K562 (cell line): ENCODE data around the gene HSPA14. TPM values are rescaled to one million over a fixed set of nuclear protein-coding genes. Genes with fewer than 3 reads are reported as not detected.

ENCODE experiments used
- ATAC-seq: fragments of 200-7000 bp; cut with Tn5 transposase; 3 replicates; pipeline ENCODE4 v1.9.1; 2020; ENCODE audit warnings: moderate library complexity
- BruUV-seq: library from RNA; stranded (reverse); fragments of 400-500 nt; replicated peaks from 2 replicates; lab custom pipeline; 2021; lab: Mats Ljungman, UMichigan
- CTCF ChIA-PET: fragments of 300-600 bp; formaldehyde crosslinking; extraction: SDS; loops from one replicate; lab custom pipeline; 2021; ENCODE audit warnings: low intra/inter-chr PET ratio; lab: Yijun Ruan, JAX
- POLR2A ChIA-PET: fragments of 300-600, 350-650 bp; sonication (Branson Sonifier 250); formaldehyde crosslinking; extraction: SDS; loops from one replicate; lab custom pipeline; 2021; ENCODE audit warnings: antibody characterized with exemption, inconsistent platforms; lab: Yijun Ruan, JAX
- DNase-seq, 4 experiments: peaks; one replicate each; pipeline versions ENCODE4 v3.0.0 to v3.0.0-alpha.2; 2011 to 2018; ENCODE audit warnings: low spot score in 3 of 4, mixed read lengths in 3 of 4; ENCODE audit errors: extremely low read depth in 1 of 4
- FAIRE-seq: peaks from 2 replicates; lab custom pipeline; 2011; peaks lifted over from hg19 to GRCh38; lab: Jason Lieb, UNC
- H2AFZ ChIP-seq: 2 replicates; pipeline ENCODE4 v1.6.0; 2011; ENCODE audit warnings: low read depth, low read length, control low read depth, inconsistent platforms
- H3K27ac ChIP-seq: fragments of 200-600 bp; 3 replicates; pipeline ENCODE4 v1.8.0; 2011; ENCODE audit warnings: low read depth, mild to moderate bottlenecking, control low read depth, inconsistent platforms, low read length, moderate library complexity, mixed read lengths; ENCODE audit errors: extremely low read depth
- H3K27me3 ChIP-seq, 2 experiments: fragments of 300-600 bp in 1 of 2; 2 replicates in 1 of 2; 3 replicates in 1 of 2; pipeline versions ENCODE4 v1.6.0 to v1.8.0; 2011; ENCODE audit warnings: inconsistent platforms in 2 of 2, low read length in 2 of 2, mild to moderate bottlenecking in 1 of 2, mixed read lengths in 1 of 2, moderate library complexity in 1 of 2; ENCODE audit not compliant: control insufficient read depth in 2 of 2, insufficient read depth in 2 of 2
- H3K36me3 ChIP-seq: fragments of 300-600 bp; 3 replicates; pipeline ENCODE4 v1.8.0; 2011; ENCODE audit warnings: mild to moderate bottlenecking, low read length, inconsistent platforms; ENCODE audit not compliant: control insufficient read depth, insufficient read depth
- H3K4me1 ChIP-seq, 2 experiments: fragments of 200-600 bp in 1 of 2; replicated peaks in 1 of 2; 2 replicates in 1 of 2; 3 replicates in 1 of 2; pipeline versions ENCODE4 v1.5.1 to v1.8.0; 2011; ENCODE audit warnings: inconsistent platforms in 2 of 2, low read length in 2 of 2, mild to moderate bottlenecking in 1 of 2, mixed read lengths in 1 of 2, moderate library complexity in 1 of 2; ENCODE audit not compliant: control insufficient read depth in 2 of 2, insufficient read depth in 2 of 2
- H3K4me2 ChIP-seq: 2 replicates; pipeline ENCODE4 v1.6.1; 2011; ENCODE audit warnings: low read length, control low read depth, inconsistent platforms, mixed read lengths; ENCODE audit not compliant: insufficient read depth
- H3K4me3 ChIP-seq: fragments of 200-600 bp; sonication (generic), shearing (Covaris generic); 2 replicates; pipeline ENCODE4 v1.5.1; 2016; ENCODE audit warnings: control low read depth, inconsistent platforms
- H3K79me2 ChIP-seq: fragments of 200-600 bp; 3 replicates; pipeline ENCODE4 v1.8.0; 2011; ENCODE audit warnings: low read length, inconsistent platforms; ENCODE audit not compliant: control insufficient read depth, insufficient read depth
- H3K9ac ChIP-seq, 2 experiments: 2 replicates each; pipeline versions ENCODE4 v1.6.0 to v1.6.1; 2011; ENCODE audit warnings: low read depth in 2 of 2, low read length in 2 of 2, control low read depth in 1 of 2, inconsistent platforms in 1 of 2, mild to moderate bottlenecking in 1 of 2, mixed read lengths in 1 of 2; ENCODE audit not compliant: insufficient read depth in 1 of 2
- H3K9me1 ChIP-seq: one replicate; pipeline ENCODE4 v1.6.0; 2011; ENCODE audit warnings: inconsistent platforms, mild to moderate bottlenecking, low read length, moderate library complexity; ENCODE audit not compliant: control insufficient read depth, insufficient read depth
- H3K9me3 ChIP-seq: replicated peaks from 2 replicates; pipeline ENCODE4 v1.5.1; 2011; ENCODE audit warnings: low read depth, low read length, inconsistent platforms; ENCODE audit not compliant: control insufficient read depth, insufficient read depth
- H4K20me1 ChIP-seq: replicated peaks from 2 replicates; pipeline ENCODE4 v1.6.1; 2011; ENCODE audit warnings: low read length, inconsistent platforms, mixed read lengths; ENCODE audit not compliant: control insufficient read depth, insufficient read depth
- ATF3 ChIP-seq, 2 experiments: fragments of 450-650 bp in 1 of 2; sonication (generic) in 1 of 2; formaldehyde crosslinking in 1 of 2; IDR thresholded peaks in 1 of 2; conservative IDR thresholded peaks in 1 of 2; 2 replicates each; pipeline versions ENCODE4 v1.6.1 to v1.8.1; 2016 to 2023; ENCODE audit warnings: mild to moderate bottlenecking in 2 of 2, moderate library complexity in 2 of 2, inconsistent platforms in 1 of 2, missing genetic modification reagents in 1 of 2
- CTCF ChIP-seq, 3 experiments: IDR thresholded peaks in 2 of 3; conservative IDR thresholded peaks in 1 of 3; 2 replicates each; pipeline ENCODE4 v1.5.1; 2011 to 2012; ENCODE audit warnings: low read length in 3 of 3, mild to moderate bottlenecking in 3 of 3, control low read depth in 2 of 3, improper control_type of control experiment in 1 of 3, inconsistent platforms in 1 of 3, low read depth in 1 of 3, mixed read lengths in 1 of 3, moderate library complexity in 1 of 3; ENCODE audit not compliant: insufficient read depth in 2 of 3
- NR2C1 ChIP-seq, 2 experiments: fragments of 450-650 bp; IDR thresholded peaks; 2 replicates each; pipeline ENCODE4 v1.6.1; 2017; ENCODE audit warnings: mild to moderate bottlenecking in 2 of 2, antibody characterized with exemption in 1 of 2, inconsistent platforms in 1 of 2, missing compliant biosample characterization in 1 of 2, missing genetic modification characterization in 1 of 2
- PHTF2 ChIP-seq: fragments of 250-450 bp; sonication (Bioruptor Pico); IDR thresholded peaks from 2 replicates; pipeline ENCODE4 v1.5.0; 2021; ENCODE audit warnings: mild to moderate bottlenecking
- POLR2AphosphoS2 ChIP-seq: IDR thresholded peaks from 2 replicates; pipeline ENCODE4 v1.6.1; 2012; ENCODE audit warnings: low read length, improper control_type of control experiment
- RAD21 ChIP-seq, 2 experiments: fragments of 250-450 bp in 1 of 2; fragments of 450-650 bp in 1 of 2; sonication (Bioruptor Pico) in 1 of 2; formaldehyde crosslinking in 1 of 2; IDR thresholded peaks in 1 of 2; conservative IDR thresholded peaks in 1 of 2; 2 replicates each; pipeline versions ENCODE4 v1.4.0 to v1.8.0; 2020 to 2022; ENCODE audit warnings: mild to moderate bottlenecking in 2 of 2, moderate library complexity in 1 of 2
- SIX5 ChIP-seq, 2 experiments: IDR thresholded peaks; 2 replicates each; pipeline ENCODE4 v1.6.1; 2011; ENCODE audit warnings: low read length in 2 of 2, borderline replicate concordance in 1 of 2, low read depth in 1 of 2, mild to moderate bottlenecking in 1 of 2, moderate library complexity in 1 of 2; ENCODE audit not compliant: insufficient read depth in 1 of 2
- SMARCB1 ChIP-seq: IDR thresholded peaks from 2 replicates; pipeline ENCODE4 v1.6.1; 2011; ENCODE audit warnings: improper control_type of control experiment, low read depth; ENCODE audit not compliant: insufficient read length
- WGBS: fragments of 100-300 bp; shearing (Covaris generic); methylation state at CpG from one replicate; pipeline ENCODE4 v1.1.6; 2016; ENCODE audit warnings: low coverage, mixed read lengths; ENCODE audit not compliant: insufficient coverage; ENCODE audit errors: missing lambda C conversion rate; 5-methylcytosine and 5-hydroxymethylcytosine counted together
- in situ Hi-C: fragments of 300-500 bp; cut with MboI; formaldehyde crosslinking; loops from 4 replicates; pipeline ENCODE4 v1.15.0; 2018; ENCODE audit warnings: inconsistent platforms, mixed read lengths
- intact Hi-C: fragments of 100-400 bp; cut with micrococcal nuclease; formaldehyde crosslinking; loops from 2 replicates; pipeline ENCODE4 v1.14.2; 2022
- polyA plus RNA-seq, 8 experiments: library from polyadenylated mRNA; depleted of rRNA in 4 of 8; stranded (reverse) in 5 of 8; unstranded in 3 of 8; fragments of >200 nt; fragmentation: Nextera tagmentation in 2 of 8; fragmentation: Illumina TruSeq in 1 of 8; extraction: Ambion mirVana in 2 of 8; extraction: Trizol in 1 of 8; gene quantifications; 2 replicates each; pipeline versions ENCODE4 v1.2.1 to v1.2.3, GENCODE V29; 2011 to 2014; ENCODE audit warnings: inconsistent platforms in 1 of 8, missing spikeins in 1 of 8
- total RNA-seq, 7 experiments: library from RNA; depleted of rRNA in 6 of 7; stranded (reverse); fragments of >200 nt in 6 of 7; fragmentation: Illumina TruSeq in 2 of 7; extraction: Trizol in 2 of 7; gene quantifications; 2 replicates each; pipeline versions ENCODE4 v1.2.1 to v1.2.3, GENCODE V29; 2011 to 2021; ENCODE audit warnings: low replicate concordance in 1 of 7
- TF ChIP-seq, protein P1 (sequence below), 2 experiments: fragments of 450-650 bp; IDR thresholded peaks; 2 replicates each; pipeline ENCODE4 v1.6.1; 2016; ENCODE audit warnings: mild to moderate bottlenecking in 2 of 2, borderline replicate concordance in 1 of 2, low read depth in 1 of 2, moderate library complexity in 1 of 2

Gene HSPA14
- total and polyA plus RNA-seq, 9 of the 15 experiments (the other 6 are each of a cell fraction or from before 2014, with no cell fraction given): 41.9 to 75.0 (median 63.2) TPM

- H3K4me1 ChIP-seq: no peaks in the 10 kb centered on the region
- H3K27ac ChIP-seq: no peak overlapping the region
- peak; percentile 79 for ATAC-seq
- no peaks in the 10 kb centered on the region for H4K20me1 ChIP-seq
- ChIA-PET CTCF (no interaction called here), POLR2A (interaction anchor here (0.9 kb wide), 1 partner anchor 21 kb away, joined by 4 read pairs; no protein-coding TSS in a partner anchor)
- intact Hi-C loops: no loop called here
- FAIRE-seq: no peak
- WGBS: 42% methylated on average over 1 of the region's 1 CpG
- in situ Hi-C loops: no loop called here
- DNase-seq: peak; percentile 30 to 42 (median 42)
- H3K4me3 ChIP-seq: no peak overlapping the region
- no peak overlapping the region for H2AFZ ChIP-seq
- H3K27me3 ChIP-seq: no peaks in the 10 kb centered on the region
- H3K9me3 ChIP-seq: no peaks in the 10 kb centered on the region
- peaks cover 92% of the 10 kb centered on the region for H3K36me3 ChIP-seq
- no peaks in the 10 kb centered on the region for H3K9me1 ChIP-seq
- 0 out of 3 replicates have a peak, but pooled peaks cover 3% of the 10 kb centered on the region for H3K79me2 ChIP-seq
- no TSS peak for BruUV-seq
- no peak overlapping the region for H3K4me2 ChIP-seq
- no peak overlapping the region for H3K9ac ChIP-seq
- TF ChIP-seq POLR2AphosphoS2 (no peak), RAD21 (CRISPR knock-in tag; conservative IDR thresholded peaks at IDR 0.05 in 1 of 2, IDR thresholded peaks at IDR 0.05 in 1 of 2) (peak in 1 of 2 experiments; percentile 26; a peak in 2 of 4 replicates), NR2C1 (IDR thresholded peaks at IDR 0.05) (no peak), NR2C1 (tag; IDR thresholded peaks at IDR 0.05) (no peak), PHTF2 (CRISPR knock-in tag) (no peak), CTCF (IDR thresholded peaks at IDR 0.05 in 2 of 3, conservative IDR thresholded peaks at IDR 0.05 in 1 of 3; ENCODE audit: insufficient read depth in 2 of 3, low read depth in 1 of 3, low read length in 3 of 3) (peak in 2 of 3 experiments; percentile 25 to 64; a peak in 4 of 6 replicates), ATF3 (IDR thresholded peaks at IDR 0.05) (no peak), ATF3 (CRISPR knock-in tag; conservative IDR thresholded peaks at IDR 0.05) (no peak), SMARCB1 (no peak), SIX5 (IDR thresholded peaks at IDR 0.05; ENCODE audit: borderline replicate concordance in 1 of 2, insufficient read depth in 1 of 2, low read depth in 1 of 2, low read length in 2 of 2) (no peak)
- TF ChIP-seq, protein P1, sequence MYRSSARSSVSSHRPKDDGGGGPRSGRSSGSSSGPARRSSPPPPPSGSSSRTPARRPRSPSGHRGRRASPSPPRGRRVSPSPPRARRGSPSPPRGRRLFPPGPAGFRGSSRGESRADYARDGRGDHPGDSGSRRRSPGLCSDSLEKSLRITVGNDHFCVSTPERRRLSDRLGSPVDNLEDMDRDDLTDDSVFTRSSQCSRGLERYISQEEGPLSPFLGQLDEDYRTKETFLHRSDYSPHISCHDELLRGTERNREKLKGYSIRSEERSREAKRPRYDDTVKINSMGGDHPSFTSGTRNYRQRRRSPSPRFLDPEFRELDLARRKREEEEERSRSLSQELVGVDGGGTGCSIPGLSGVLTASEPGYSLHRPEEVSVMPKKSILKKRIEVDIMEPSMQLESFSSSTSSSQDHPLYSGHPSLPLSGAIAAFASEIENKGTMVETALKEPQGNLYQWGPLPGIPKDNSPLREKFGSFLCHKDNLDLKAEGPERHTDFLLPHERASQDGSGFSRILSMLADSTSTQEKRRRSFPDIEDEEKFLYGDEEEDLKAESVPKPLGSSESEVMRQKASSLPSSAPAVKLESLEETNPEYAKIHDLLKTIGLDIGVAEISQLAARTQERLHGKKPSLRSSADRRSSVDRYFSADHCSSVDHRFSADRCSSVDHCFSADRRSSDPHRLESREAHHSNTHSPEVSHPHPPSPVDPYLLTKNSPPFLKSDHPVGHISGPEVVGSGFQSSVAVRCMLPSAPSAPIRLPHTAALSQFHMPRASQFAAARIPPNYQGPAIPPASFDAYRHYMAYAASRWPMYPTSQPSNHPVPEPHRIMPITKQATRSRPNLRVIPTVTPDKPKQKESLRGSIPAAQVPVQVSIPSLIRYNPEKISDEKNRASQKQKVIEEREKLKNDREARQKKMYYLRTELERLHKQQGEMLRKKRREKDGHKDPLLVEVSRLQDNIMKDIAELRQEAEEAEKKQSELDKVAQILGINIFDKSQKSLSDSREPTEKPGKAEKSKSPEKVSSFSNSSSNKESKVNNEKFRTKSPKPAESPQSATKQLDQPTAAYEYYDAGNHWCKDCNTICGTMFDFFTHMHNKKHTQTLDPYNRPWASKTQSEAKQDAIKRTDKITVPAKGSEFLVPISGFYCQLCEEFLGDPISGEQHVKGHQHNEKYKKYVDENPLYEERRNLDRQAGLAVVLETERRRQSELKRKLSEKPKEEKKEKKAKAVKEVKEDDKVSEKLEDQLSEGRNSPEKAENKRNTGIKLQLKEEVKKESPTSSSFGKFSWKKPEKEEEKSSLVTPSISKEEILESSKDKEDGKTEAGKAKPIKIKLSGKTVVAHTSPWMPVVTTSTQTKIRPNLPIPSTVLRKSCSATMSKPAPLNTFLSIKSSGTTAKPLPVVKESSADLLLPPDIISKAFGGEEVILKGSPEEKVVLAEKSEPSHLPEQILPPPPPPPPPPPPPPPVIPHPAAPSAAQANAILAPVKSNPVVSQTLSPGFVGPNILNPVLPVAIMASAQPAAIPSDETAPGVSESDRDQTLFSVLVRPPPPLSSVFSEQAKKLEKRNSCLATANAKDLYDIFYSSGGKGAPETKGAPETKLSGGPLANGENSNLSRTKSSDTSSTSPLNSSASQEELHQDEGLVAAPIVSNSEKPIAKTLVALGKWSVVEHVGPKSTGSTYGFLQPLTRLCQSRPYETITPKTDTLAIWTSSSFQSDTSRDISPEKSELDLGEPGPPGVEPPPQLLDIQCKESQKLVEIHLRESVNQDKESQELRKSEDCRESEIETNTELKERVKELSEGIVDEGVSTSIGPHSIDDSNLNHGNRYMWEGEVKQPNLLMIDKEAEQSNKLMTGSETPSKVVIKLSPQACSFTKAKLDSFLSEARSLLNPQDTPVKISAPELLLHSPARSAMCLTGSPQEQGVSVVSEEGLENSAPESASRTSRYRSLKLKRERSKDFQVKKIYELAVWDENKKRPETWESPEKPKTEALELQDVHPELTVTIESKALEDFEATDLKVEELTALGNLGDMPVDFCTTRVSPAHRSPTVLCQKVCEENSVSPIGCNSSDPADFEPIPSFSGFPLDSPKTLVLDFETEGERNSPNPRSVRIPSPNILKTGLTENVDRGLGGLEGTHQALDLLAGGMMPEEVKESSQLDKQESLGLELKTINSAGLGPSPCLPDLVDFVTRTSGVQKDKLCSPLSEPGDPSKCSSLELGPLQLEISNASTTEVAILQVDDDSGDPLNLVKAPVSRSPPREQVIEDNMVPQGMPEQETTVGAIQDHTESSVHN (IDR thresholded peaks at IDR 0.05; ENCODE audit: borderline replicate concordance in 1 of 2, low read depth in 1 of 2): no peak
Measured at GRCh38 chr10:14904316-14904732, 66.2 kb downstream of the HSPA14 start.
